ENCODE results near the gene NKX1-2.

GRCh38 chr10:124420254-124420653 is 29.6 kb downstream of the NKX1-2 start:
- TF ChIP-seq POLR2AphosphoS5 (IDR thresholded peaks at IDR 0.05; ENCODE audit: borderline replicate concordance, low read depth, low read length) (no peak), EZH2 (IDR thresholded peaks at IDR 0.05) (no peak), FOXP2 (optimal IDR thresholded peaks at IDR 0.05; ENCODE audit: control extremely low read depth, extremely low read length, insufficient read depth) (no peak)

All from SK-N-MC (cell line).